Endothelial cell of umbilical vein (primary cell): ENCODE data around the gene SKIC8. TPM values are rescaled to one million over a fixed set of nuclear protein-coding genes. Genes with fewer than 3 reads are reported as not detected.

Source experiments
- BruUV-seq: library from RNA; stranded (reverse); fragments of 400-500 nt; replicated peaks from 2 replicates; lab custom pipeline; 2021; lab: Mats Ljungman, UMichigan
- CTCF ChIA-PET: fragments of 300-600, 350-600 bp; sonication (Branson Sonifier 250); formaldehyde crosslinking; loops from one replicate; lab custom pipeline; 2021; ENCODE audit warnings: antibody characterized with exemption, inconsistent platforms; lab: Charles Lee
- POLR2A ChIA-PET: fragments of 300-600, 350-600 bp; sonication (Branson Sonifier 250); formaldehyde crosslinking; loops from one replicate; lab custom pipeline; 2021; ENCODE audit warnings: antibody characterized with exemption, inconsistent platforms; lab: Charles Lee
- DNase-seq: peaks from one replicate; pipeline ENCODE4 v3.0.0-alpha.2; 2011; ENCODE audit warnings: low read depth, low spot score
- FAIRE-seq: peaks from 2 replicates; lab custom pipeline; 2011; peaks lifted over from hg19 to GRCh38; lab: Jason Lieb, UNC
- H2AFZ ChIP-seq: 2 replicates; pipeline ENCODE4 v1.6.0; 2012; ENCODE audit warnings: low read depth, low read length, control low read depth, inconsistent platforms
- H3K27ac ChIP-seq: 2 replicates; pipeline ENCODE4 v1.5.1; 2011; ENCODE audit warnings: low read depth, mild to moderate bottlenecking, control low read depth, low read length, moderate library complexity; ENCODE audit not compliant: insufficient read depth
- H3K27me3 ChIP-seq, 2 experiments: 2 replicates each; pipeline versions ENCODE4 v1.6.0 to v1.6.1; 2011; ENCODE audit warnings: low read length in 2 of 2, mixed read lengths in 1 of 2; ENCODE audit not compliant: control insufficient read depth in 2 of 2, insufficient read depth in 2 of 2
- H3K36me3 ChIP-seq, 2 experiments: 2 replicates in 1 of 2; 3 replicates in 1 of 2; pipeline ENCODE4 v1.5.1; 2011; ENCODE audit warnings: low read length in 2 of 2, mild to moderate bottlenecking in 1 of 2, moderate library complexity in 1 of 2; ENCODE audit not compliant: control insufficient read depth in 2 of 2, insufficient read depth in 2 of 2; ENCODE audit errors: extremely low read depth in 1 of 2
- H3K4me1 ChIP-seq: 3 replicates; pipeline ENCODE4 v1.5.1; 2011; ENCODE audit warnings: mild to moderate bottlenecking, low read length; ENCODE audit not compliant: control insufficient read depth, insufficient read depth; ENCODE audit errors: extremely low read depth
- H3K4me2 ChIP-seq: 2 replicates; pipeline ENCODE4 v1.6.1; 2011; ENCODE audit warnings: low read length, control low read depth, mixed read lengths; ENCODE audit not compliant: insufficient read depth
- H3K4me3 ChIP-seq, 3 experiments: fragments of 200-600 bp in 1 of 3; sonication (generic), shearing (Covaris generic) in 1 of 3; replicated peaks in 1 of 3; 2 replicates each; pipeline ENCODE4 v1.5.1; 2011 to 2016; ENCODE audit warnings: control low read depth in 3 of 3, low read length in 3 of 3, mild to moderate bottlenecking in 2 of 3, inconsistent platforms in 1 of 3, low read depth in 1 of 3, moderate library complexity in 1 of 3; ENCODE audit not compliant: insufficient read depth in 1 of 3
- H3K79me2 ChIP-seq: 2 replicates; pipeline ENCODE4 v1.6.0; 2012; ENCODE audit warnings: low read length, inconsistent platforms; ENCODE audit not compliant: control insufficient read depth, insufficient read depth
- H3K9ac ChIP-seq: replicated peaks from 2 replicates; pipeline ENCODE3; 2011; ENCODE audit warnings: low read length, control low read depth; ENCODE audit not compliant: insufficient read depth; ENCODE audit errors: extremely low read depth
- H3K9me1 ChIP-seq: replicated peaks from 3 replicates; pipeline ENCODE4 v1.6.0; 2011; ENCODE audit warnings: mild to moderate bottlenecking, low read length; ENCODE audit not compliant: control insufficient read depth, insufficient read depth; ENCODE audit errors: extremely low read depth
- H3K9me3 ChIP-seq: replicated peaks from 2 replicates; pipeline ENCODE4 v1.5.1; 2012; ENCODE audit warnings: low read length, inconsistent platforms; ENCODE audit not compliant: control insufficient read depth, insufficient read depth
- H4K20me1 ChIP-seq: replicated peaks from 2 replicates; pipeline ENCODE3; 2011; ENCODE audit warnings: mild to moderate bottlenecking, low read length; ENCODE audit not compliant: control insufficient read depth, insufficient read depth; ENCODE audit errors: extremely low read depth
- CTCF ChIP-seq, 2 donors: IDR thresholded peaks; 1 replicate in 1 of 2; 2 replicates in 1 of 2; pipeline ENCODE4 v1.5.1; 2011; ENCODE audit warnings: low read length in 2 of 2, mild to moderate bottlenecking in 2 of 2, moderate library complexity in 2 of 2, control low read depth in 1 of 2, inconsistent platforms in 1 of 2, low read depth in 1 of 2; ENCODE audit not compliant: insufficient read depth in 1 of 2; ENCODE audit errors: extremely low read depth in 1 of 2
- EZH2 ChIP-seq: IDR thresholded peaks from 2 replicates; pipeline ENCODE4 v1.6.1; 2012; ENCODE audit warnings: borderline replicate concordance, low read depth, mild to moderate bottlenecking, moderate library complexity, low read length, inconsistent platforms; ENCODE audit not compliant: severe bottlenecking
- FOS ChIP-seq: IDR thresholded peaks from 2 replicates; pipeline ENCODE4 v1.6.1; 2011; ENCODE audit warnings: mild to moderate bottlenecking, low read length, moderate library complexity, borderline replicate concordance; ENCODE audit not compliant: insufficient read depth
- GATA2 ChIP-seq: IDR thresholded peaks from 2 replicates; pipeline ENCODE4 v1.7.0; 2011; ENCODE audit warnings: low read depth, mild to moderate bottlenecking, moderate library complexity, mixed read lengths, low read length; ENCODE audit not compliant: insufficient read length, insufficient read depth
- JUN ChIP-seq: IDR thresholded peaks from 2 replicates; pipeline ENCODE4 v1.6.1; 2011; ENCODE audit warnings: borderline replicate concordance, low read depth; ENCODE audit not compliant: insufficient read length, insufficient read depth
- MAX ChIP-seq: IDR thresholded peaks from 2 replicates; pipeline ENCODE4 v1.6.1; 2011; ENCODE audit not compliant: insufficient read depth, insufficient read length
- MYC ChIP-seq: IDR thresholded peaks from one replicate; pipeline ENCODE4 v1.6.1; 2011; ENCODE audit warnings: mild to moderate bottlenecking, low read depth, low read length
- POLR2A ChIP-seq: IDR thresholded peaks from 2 replicates; pipeline ENCODE4 v1.6.1; 2012; ENCODE audit warnings: low read depth, mild to moderate bottlenecking, control low read depth, low read length
- POLR2AphosphoS5 ChIP-seq: IDR thresholded peaks from 2 replicates; pipeline ENCODE4 v1.6.1; 2012; ENCODE audit warnings: low read depth, mild to moderate bottlenecking, control low read depth, low read length, moderate library complexity; ENCODE audit not compliant: insufficient read depth
- dilution Hi-C: fragments of 300-500 bp; cut with MboI; formaldehyde crosslinking; loops from one replicate; pipeline ENCODE4 v1.15.0; 2019; ENCODE audit warnings: low sequenced_read_pairs; ENCODE audit not compliant: extremely low pct_ligation_motif_present
- intact Hi-C: fragments of 100-400 bp; cut with micrococcal nuclease; formaldehyde crosslinking; loops from one replicate; pipeline ENCODE4 v1.10.0; 2022
- polyA plus RNA-seq, 4 experiments: library from polyadenylated mRNA; depleted of rRNA in 3 of 4; stranded (reverse) in 3 of 4; unstranded in 1 of 4; fragments of >200 nt; gene quantifications; 2 replicates each; pipeline versions ENCODE4 v1.2.1 to v1.2.3, GENCODE V29; 2011 to 2012; ENCODE audit warnings: missing spikeins in 1 of 4
- total RNA-seq: library from RNA; stranded (reverse); gene quantifications from 2 replicates; pipeline ENCODE4 v1.2.3, GENCODE V29; 2021

Gene SKIC8
- total and polyA plus RNA-seq, 2 donors (not counting 3 experiments of a cell fraction or from before 2014, with no cell fraction given): 49.7 to 95.0 TPM

- no peaks in the 10 kb centered on the region for H3K79me2 ChIP-seq
- H3K9me1 ChIP-seq: no peaks in the 10 kb centered on the region
- ChIA-PET CTCF (no interaction called here), POLR2A (no interaction called here)
- intact Hi-C loops: no loop called here
- H3K27me3 ChIP-seq: no peaks in the 10 kb centered on the region
- FAIRE-seq: no peak
- no peak overlapping the region for H3K4me2 ChIP-seq
- H3K9me3 ChIP-seq: no peaks in the 10 kb centered on the region
- TF ChIP-seq JUN (no peak), CTCF (IDR thresholded peaks at IDR 0.05; ENCODE audit: extremely low read depth in 1 of 2, insufficient read depth in 1 of 2, low read depth in 1 of 2, low read length in 2 of 2) (no peak)
- no peaks in the 10 kb centered on the region for H4K20me1 ChIP-seq
- no TSS peak for BruUV-seq
- no peak overlapping the region for H3K4me3 ChIP-seq
- H3K4me1 ChIP-seq: no peaks in the 10 kb centered on the region
- no peak for DNase-seq
- no peak overlapping the region for H3K27ac ChIP-seq
- peaks cover 4 to 10% of the 10 kb centered on the region in 2 experiments for H3K36me3 ChIP-seq
- no peak overlapping the region for H3K9ac ChIP-seq
- dilution Hi-C loops: no loop called here
- no peak overlapping the region for H2AFZ ChIP-seq
These were observed 24.4 kb downstream of the SKIC8 start for GRCh38 chr15:78274994-78275393.

DNA sequence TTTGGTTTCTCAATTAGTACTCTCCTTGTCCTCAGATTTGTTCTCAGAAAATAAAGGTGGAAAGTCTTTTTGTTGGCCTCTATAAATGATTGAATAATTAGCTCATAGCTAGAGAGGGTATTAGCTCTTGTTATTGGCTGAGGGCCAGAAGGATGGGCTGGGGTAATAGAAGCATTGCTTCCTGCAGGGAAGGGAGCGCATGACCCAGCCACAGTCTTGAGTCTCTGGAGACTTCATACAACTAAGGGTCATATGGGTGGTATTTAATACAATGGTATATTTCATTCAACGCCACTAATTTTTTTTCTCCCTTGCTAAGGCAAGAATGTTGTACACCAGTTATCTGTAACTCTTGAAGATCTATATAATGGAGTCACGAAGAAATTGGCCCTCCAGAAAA, 26.6 kb downstream of the SKIC8 start:
- no peaks in the 10 kb centered on the region for H3K27me3 ChIP-seq
- no peaks in the 10 kb centered on the region for H3K9me3 ChIP-seq
- H3K4me1 ChIP-seq: no peaks in the 10 kb centered on the region
- POLR2A ChIA-PET: no interaction called here
- peaks cover 2 to 4% of the 10 kb centered on the region in 2 experiments for H3K36me3 ChIP-seq
- H4K20me1 ChIP-seq: no peaks in the 10 kb centered on the region
- no TSS peak for BruUV-seq
- DNase-seq (no peak), FAIRE-seq (no peak)
- no peak overlapping the region for H3K4me2 ChIP-seq
- TF ChIP-seq JUN (no peak), CTCF (IDR thresholded peaks at IDR 0.05; ENCODE audit: extremely low read depth in 1 of 2, insufficient read depth in 1 of 2, low read depth in 1 of 2, low read length in 2 of 2) (no peak), POLR2AphosphoS5 (no peak), EZH2 (no peak), MYC (no peak), MAX (no peak), FOS (no peak), POLR2A (no peak), GATA2 (no peak)
- dilution Hi-C loops: no loop called here
- H3K9me1 ChIP-seq: no peaks in the 10 kb centered on the region
- H3K9ac ChIP-seq: no peak overlapping the region
- H3K4me3 ChIP-seq: no peak overlapping the region
- H3K27ac ChIP-seq: no peak overlapping the region
- CTCF ChIA-PET: interaction anchor here (1.5 to 1.6 kb wide), 2 partner anchors 27 to 35 kb away, joined by 3 to 5 read pairs; partner anchors contain the start of gene SKIC8
- no peak overlapping the region for H2AFZ ChIP-seq
- H3K79me2 ChIP-seq: peaks cover 3% of the 10 kb centered on the region
- intact Hi-C loops: no loop called here
